ENCODE results near the gene POLG. TPM values are rescaled to one million over a fixed set of nuclear protein-coding genes. Genes with fewer than 3 reads are reported as not detected.
A peak's percentile ranks its signal among the peaks of the same experiment; 100 is the strongest.

POLG gene
- total RNA-seq (2014; rRNA removed; shearing (Covaris generic)) (70.2 and 74.1 TPM in 2 replicates), polyA plus RNA-seq (2016; fragmentation: Nextera tagmentation; extraction: Ambion mirVana) (28.8 and 29.0 TPM in 2 replicates)
- long read RNA-seq, full-length matches to known transcripts, result 4 of 6 reads
- long read RNA-seq, partial matches to known transcripts, result 1 of 6 reads
- long read RNA-seq, other reads (novel, unspliced or antisense), result 1 of 6 reads

DNA sequence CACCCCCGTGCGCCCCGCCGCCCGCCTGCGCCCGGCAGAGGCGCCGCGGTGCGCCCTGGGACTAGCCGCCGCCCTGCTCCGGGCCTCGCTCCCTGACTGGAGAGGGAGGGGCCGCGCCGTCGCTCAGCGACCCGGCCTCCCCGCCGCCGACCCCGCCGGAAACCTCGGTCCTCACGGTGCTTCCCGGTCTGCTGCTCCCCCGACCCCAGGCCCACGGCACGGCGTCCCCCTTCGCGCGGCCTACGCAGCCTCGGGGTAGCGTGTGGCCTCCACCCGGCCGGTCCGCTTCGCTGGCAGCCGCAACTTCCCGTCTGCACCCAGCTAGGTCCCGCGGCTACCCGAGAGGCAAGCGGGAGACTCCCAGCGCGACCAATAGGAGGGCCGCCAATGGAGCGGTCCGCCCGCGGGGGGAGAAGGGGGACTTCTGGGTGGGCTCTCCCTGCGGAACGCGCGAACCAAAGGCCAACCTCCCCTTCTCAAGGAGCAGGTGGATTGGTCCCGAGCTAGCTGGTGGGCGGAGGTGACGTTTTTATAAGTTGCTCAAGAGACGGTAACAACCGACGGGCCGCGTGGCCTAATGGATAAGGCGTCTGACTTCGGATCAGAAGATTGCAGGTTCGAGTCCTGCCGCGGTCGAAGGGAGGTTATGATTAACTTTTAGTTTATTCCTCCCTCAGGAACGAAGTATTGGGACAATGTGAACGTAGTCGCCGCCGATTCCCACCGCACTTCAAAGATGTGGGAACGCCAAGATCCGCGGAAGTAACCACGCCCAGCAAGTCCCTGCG, at the start of gene POLG:
TSS of gene POLG (minus strand) at position 315 of the 788 bp plus-strand sequence. CDS start 1,070 bp downstream, outside the sequence.
- peak within 1 kb of the TSS; percentile 91 for H2AFZ ChIP-seq
- peaks cover 13% of the 10 kb centered on the region; the same call in 1 of the 2 replicates for H3K4me1 ChIP-seq (ENCODE audit: insufficient read depth)
- H3K4me3 ChIP-seq, result peak within 1 kb of the TSS; percentile 94
- peak within 1 kb of the TSS; percentile 80 for H3K27ac Mint-ChIP-seq
- peaks cover 5% of the 10 kb centered on the region for H3K9me3 Mint-ChIP-seq
- no peak within 1 kb of the TSS for H3K27ac ChIP-seq (ENCODE audit: low read depth)
- H3K36me3 Mint-ChIP-seq (ENCODE audit: low read depth), result peaks cover 35% of the 10 kb centered on the region
- peaks cover 32% of the 10 kb centered on the region for H3K79me2 ChIP-seq (replicated peaks; ENCODE audit: insufficient read depth)
- peak; percentile 88 for ATAC-seq
- H3K9me2 ChIP-seq (ENCODE audit: insufficient read depth), result no peaks in the 10 kb centered on the region
- peak within 1 kb of the TSS; percentile 96 for H3K4me3 Mint-ChIP-seq
- peaks cover 9% of the 10 kb centered on the region for H3K27me3 ChIP-seq (ENCODE audit: insufficient read depth)
- TF ChIP-seq STAT1 (IDR thresholded peaks at IDR 0.05; ENCODE audit: unreplicated experiment) (no peak), CREB1 (CRISPR knock-in tag; IDR thresholded peaks at IDR 0.05; ENCODE audit: low read depth) (peak; percentile 65), JUNB (IDR thresholded peaks at IDR 0.05; ENCODE audit: unreplicated experiment) (no peak), ZNF331 (CRISPR knock-in tag; IDR thresholded peaks at IDR 0.05; ENCODE audit: low read depth) (no peak), NANOG (IDR thresholded peaks at IDR 0.05; ENCODE audit: borderline replicate concordance) (peak; percentile 28; the same call in 1 of the 2 replicates), EZH2 (IDR thresholded peaks at IDR 0.05; ENCODE audit: low read depth, unreplicated experiment) (no peak), EZH2phosphoT487 (IDR thresholded peaks at IDR 0.05; ENCODE audit: unreplicated experiment) (no peak), ZNF114 (CRISPR knock-in tag; IDR thresholded peaks at IDR 0.05) (peak; percentile 70; the same call in 1 of the 2 replicates), POLR2AphosphoS5 (IDR thresholded peaks at IDR 0.05; ENCODE audit: low read depth) (peak; percentile 99)
- TF ChIP-seq, protein P1, sequence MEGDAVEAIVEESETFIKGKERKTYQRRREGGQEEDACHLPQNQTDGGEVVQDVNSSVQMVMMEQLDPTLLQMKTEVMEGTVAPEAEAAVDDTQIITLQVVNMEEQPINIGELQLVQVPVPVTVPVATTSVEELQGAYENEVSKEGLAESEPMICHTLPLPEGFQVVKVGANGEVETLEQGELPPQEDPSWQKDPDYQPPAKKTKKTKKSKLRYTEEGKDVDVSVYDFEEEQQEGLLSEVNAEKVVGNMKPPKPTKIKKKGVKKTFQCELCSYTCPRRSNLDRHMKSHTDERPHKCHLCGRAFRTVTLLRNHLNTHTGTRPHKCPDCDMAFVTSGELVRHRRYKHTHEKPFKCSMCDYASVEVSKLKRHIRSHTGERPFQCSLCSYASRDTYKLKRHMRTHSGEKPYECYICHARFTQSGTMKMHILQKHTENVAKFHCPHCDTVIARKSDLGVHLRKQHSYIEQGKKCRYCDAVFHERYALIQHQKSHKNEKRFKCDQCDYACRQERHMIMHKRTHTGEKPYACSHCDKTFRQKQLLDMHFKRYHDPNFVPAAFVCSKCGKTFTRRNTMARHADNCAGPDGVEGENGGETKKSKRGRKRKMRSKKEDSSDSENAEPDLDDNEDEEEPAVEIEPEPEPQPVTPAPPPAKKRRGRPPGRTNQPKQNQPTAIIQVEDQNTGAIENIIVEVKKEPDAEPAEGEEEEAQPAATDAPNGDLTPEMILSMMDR (conservative IDR thresholded peaks at IDR 0.05; ENCODE audit: low read depth in 2 of 2), result no peak
- TF ChIP-seq, protein P2, sequence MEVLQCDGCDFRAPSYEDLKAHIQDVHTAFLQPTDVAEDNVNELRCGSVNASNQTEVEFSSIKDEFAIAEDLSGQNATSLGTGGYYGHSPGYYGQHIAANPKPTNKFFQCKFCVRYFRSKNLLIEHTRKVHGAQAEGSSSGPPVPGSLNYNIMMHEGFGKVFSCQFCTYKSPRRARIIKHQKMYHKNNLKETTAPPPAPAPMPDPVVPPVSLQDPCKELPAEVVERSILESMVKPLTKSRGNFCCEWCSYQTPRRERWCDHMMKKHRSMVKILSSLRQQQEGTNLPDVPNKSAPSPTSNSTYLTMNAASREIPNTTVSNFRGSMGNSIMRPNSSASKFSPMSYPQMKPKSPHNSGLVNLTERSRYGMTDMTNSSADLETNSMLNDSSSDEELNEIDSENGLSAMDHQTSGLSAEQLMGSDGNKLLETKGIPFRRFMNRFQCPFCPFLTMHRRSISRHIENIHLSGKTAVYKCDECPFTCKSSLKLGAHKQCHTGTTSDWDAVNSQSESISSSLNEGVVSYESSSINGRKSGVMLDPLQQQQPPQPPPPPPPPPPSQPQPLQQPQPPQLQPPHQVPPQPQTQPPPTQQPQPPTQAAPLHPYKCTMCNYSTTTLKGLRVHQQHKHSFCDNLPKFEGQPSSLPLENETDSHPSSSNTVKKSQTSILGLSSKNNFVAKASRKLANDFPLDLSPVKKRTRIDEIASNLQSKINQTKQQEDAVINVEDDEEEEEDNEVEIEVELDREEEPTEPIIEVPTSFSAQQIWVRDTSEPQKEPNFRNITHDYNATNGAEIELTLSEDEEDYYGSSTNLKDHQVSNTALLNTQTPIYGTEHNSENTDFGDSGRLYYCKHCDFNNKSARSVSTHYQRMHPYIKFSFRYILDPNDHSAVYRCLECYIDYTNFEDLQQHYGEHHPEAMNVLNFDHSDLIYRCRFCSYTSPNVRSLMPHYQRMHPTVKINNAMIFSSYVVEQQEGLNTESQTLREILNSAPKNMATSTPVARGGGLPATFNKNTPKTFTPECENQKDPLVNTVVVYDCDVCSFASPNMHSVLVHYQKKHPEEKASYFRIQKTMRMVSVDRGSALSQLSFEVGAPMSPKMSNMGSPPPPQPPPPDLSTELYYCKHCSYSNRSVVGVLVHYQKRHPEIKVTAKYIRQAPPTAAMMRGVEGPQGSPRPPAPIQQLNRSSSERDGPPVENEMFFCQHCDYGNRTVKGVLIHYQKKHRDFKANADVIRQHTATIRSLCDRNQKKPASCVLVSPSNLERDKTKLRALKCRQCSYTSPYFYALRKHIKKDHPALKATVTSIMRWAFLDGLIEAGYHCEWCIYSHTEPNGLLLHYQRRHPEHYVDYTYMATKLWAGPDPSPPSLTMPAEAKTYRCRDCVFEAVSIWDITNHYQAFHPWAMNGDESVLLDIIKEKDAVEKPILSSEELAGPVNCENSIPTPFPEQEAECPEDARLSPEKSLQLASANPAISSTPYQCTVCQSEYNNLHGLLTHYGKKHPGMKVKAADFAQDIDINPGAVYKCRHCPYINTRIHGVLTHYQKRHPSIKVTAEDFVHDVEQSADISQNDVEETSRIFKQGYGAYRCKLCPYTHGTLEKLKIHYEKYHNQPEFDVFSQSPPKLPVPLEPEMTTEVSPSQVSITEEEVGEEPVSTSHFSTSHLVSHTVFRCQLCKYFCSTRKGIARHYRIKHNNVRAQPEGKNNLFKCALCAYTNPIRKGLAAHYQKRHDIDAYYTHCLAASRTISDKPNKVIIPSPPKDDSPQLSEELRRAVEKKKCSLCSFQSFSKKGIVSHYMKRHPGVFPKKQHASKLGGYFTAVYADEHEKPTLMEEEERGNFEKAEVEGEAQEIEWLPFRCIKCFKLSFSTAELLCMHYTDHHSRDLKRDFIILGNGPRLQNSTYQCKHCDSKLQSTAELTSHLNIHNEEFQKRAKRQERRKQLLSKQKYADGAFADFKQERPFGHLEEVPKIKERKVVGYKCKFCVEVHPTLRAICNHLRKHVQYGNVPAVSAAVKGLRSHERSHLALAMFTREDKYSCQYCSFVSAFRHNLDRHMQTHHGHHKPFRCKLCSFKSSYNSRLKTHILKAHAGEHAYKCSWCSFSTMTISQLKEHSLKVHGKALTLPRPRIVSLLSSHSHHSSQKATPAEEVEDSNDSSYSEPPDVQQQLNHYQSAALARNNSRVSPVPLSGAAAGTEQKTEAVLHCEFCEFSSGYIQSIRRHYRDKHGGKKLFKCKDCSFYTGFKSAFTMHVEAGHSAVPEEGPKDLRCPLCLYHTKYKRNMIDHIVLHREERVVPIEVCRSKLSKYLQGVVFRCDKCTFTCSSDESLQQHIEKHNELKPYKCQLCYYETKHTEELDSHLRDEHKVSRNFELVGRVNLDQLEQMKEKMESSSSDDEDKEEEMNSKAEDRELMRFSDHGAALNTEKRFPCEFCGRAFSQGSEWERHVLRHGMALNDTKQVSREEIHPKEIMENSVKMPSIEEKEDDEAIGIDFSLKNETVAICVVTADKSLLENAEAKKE (CRISPR knock-in tag; IDR thresholded peaks at IDR 0.05), result no peak
- TF ChIP-seq, protein P3, sequence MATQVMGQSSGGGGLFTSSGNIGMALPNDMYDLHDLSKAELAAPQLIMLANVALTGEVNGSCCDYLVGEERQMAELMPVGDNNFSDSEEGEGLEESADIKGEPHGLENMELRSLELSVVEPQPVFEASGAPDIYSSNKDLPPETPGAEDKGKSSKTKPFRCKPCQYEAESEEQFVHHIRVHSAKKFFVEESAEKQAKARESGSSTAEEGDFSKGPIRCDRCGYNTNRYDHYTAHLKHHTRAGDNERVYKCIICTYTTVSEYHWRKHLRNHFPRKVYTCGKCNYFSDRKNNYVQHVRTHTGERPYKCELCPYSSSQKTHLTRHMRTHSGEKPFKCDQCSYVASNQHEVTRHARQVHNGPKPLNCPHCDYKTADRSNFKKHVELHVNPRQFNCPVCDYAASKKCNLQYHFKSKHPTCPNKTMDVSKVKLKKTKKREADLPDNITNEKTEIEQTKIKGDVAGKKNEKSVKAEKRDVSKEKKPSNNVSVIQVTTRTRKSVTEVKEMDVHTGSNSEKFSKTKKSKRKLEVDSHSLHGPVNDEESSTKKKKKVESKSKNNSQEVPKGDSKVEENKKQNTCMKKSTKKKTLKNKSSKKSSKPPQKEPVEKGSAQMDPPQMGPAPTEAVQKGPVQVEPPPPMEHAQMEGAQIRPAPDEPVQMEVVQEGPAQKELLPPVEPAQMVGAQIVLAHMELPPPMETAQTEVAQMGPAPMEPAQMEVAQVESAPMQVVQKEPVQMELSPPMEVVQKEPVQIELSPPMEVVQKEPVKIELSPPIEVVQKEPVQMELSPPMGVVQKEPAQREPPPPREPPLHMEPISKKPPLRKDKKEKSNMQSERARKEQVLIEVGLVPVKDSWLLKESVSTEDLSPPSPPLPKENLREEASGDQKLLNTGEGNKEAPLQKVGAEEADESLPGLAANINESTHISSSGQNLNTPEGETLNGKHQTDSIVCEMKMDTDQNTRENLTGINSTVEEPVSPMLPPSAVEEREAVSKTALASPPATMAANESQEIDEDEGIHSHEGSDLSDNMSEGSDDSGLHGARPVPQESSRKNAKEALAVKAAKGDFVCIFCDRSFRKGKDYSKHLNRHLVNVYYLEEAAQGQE (IDR thresholded peaks at IDR 0.05; ENCODE audit: unreplicated experiment), result no peak
- TF ChIP-seq, protein P4, sequence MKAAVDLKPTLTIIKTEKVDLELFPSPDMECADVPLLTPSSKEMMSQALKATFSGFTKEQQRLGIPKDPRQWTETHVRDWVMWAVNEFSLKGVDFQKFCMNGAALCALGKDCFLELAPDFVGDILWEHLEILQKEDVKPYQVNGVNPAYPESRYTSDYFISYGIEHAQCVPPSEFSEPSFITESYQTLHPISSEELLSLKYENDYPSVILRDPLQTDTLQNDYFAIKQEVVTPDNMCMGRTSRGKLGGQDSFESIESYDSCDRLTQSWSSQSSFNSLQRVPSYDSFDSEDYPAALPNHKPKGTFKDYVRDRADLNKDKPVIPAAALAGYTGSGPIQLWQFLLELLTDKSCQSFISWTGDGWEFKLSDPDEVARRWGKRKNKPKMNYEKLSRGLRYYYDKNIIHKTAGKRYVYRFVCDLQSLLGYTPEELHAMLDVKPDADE (IDR thresholded peaks at IDR 0.05), result peak; percentile 44
- H3K27me3 Mint-ChIP-seq (ENCODE audit: insufficient read depth, low read depth, poor library complexity), result peaks cover 24% of the 10 kb centered on the region
- H3K36me3 ChIP-seq (ENCODE audit: insufficient read depth), result peaks cover 19% of the 10 kb centered on the region
- H3F3A ChIP-seq (replicated peaks; ENCODE audit: low read depth), result 0 out of 2 replicates have a peak, but pooled peaks cover 3% of the 10 kb centered on the region
- DNase-seq (ENCODE audit: low spot score), result peak; percentile 98
- peaks cover 22% of the 10 kb centered on the region for H3K4me1 Mint-ChIP-seq
- peak within 1 kb of the TSS; percentile 96 for H3K4me2 ChIP-seq
- H4K20me1 ChIP-seq (replicated peaks; ENCODE audit: insufficient read depth), result peaks cover 19% of the 10 kb centered on the region

Data from GM23338 (cell line).